RWPE2 (cell line): ENCODE measurements around the gene RABGAP1L.
A peak's percentile ranks its signal among the peaks of the same experiment; 100 is the strongest.

ENCODE experiments used
- ATAC-seq: fragments of 200-7000 bp; cut with Tn5 transposase; 3 replicates; pipeline ENCODE4 v1.9.1; 2021; ENCODE audit warnings: low read depth
- DNase-seq: peaks from one replicate; pipeline ENCODE4 v3.0.0-alpha.2; 2020; ENCODE audit warnings: low spot score
- H3K27ac ChIP-seq: fragments of 450-650 bp; 2 replicates; pipeline ENCODE4 v1.5.1; 2017; ENCODE audit warnings: mild to moderate bottlenecking; ENCODE audit not compliant: poor library complexity, severe bottlenecking
- H3K27me3 ChIP-seq: fragments of 250-450 bp; sonication (Bioruptor Pico); 2 replicates; pipeline ENCODE4 v1.5.1; 2021; ENCODE audit warnings: mild to moderate bottlenecking, moderate library complexity; ENCODE audit not compliant: insufficient read depth, poor library complexity, severe bottlenecking
- H3K36me3 ChIP-seq: fragments of 250-450 bp; sonication (Bioruptor Pico); 2 replicates; pipeline ENCODE4 v1.5.1; 2020; ENCODE audit warnings: low read depth, mild to moderate bottlenecking, moderate library complexity
- H3K4me1 ChIP-seq: fragments of 250-450 bp; sonication (Bioruptor Pico); 2 replicates; pipeline ENCODE4 v1.5.1; 2021; ENCODE audit warnings: mild to moderate bottlenecking, moderate library complexity; ENCODE audit not compliant: insufficient read depth, poor library complexity, severe bottlenecking
- H3K4me3 ChIP-seq: fragments of 250-450 bp; sonication (Bioruptor Pico); 2 replicates; pipeline ENCODE4 v1.5.1; 2021; ENCODE audit warnings: mild to moderate bottlenecking, moderate library complexity; ENCODE audit not compliant: severe bottlenecking
- H3K9me3 ChIP-seq: fragments of 250-450 bp; sonication (Bioruptor Pico); 2 replicates; pipeline ENCODE4 v1.5.1; 2021; ENCODE audit warnings: mild to moderate bottlenecking, moderate library complexity; ENCODE audit not compliant: severe bottlenecking
- CTCF ChIP-seq: fragments of 450-650 bp; IDR thresholded peaks from one replicate; pipeline ENCODE4 v1.5.1; 2017; ENCODE audit warnings: mild to moderate bottlenecking, moderate library complexity; ENCODE audit not compliant: poor library complexity, severe bottlenecking

The RABGAP1L gene

GRCh38 chr1:174768949-174769348 lies 609.6 kb downstream of the RABGAP1L start:
- DNase-seq: no peak
- ATAC-seq: no peak
- no peak overlapping the region for H3K4me3 ChIP-seq
- no peaks in the 10 kb centered on the region for H3K4me1 ChIP-seq
- H3K9me3 ChIP-seq: no peaks in the 10 kb centered on the region
- no peak for TF ChIP-seq CTCF
- no peaks in the 10 kb centered on the region for H3K36me3 ChIP-seq
- no peak overlapping the region for H3K27ac ChIP-seq
- H3K27me3 ChIP-seq: no peaks in the 10 kb centered on the region

- no peak for DNase-seq
- H3K27me3 ChIP-seq: no peaks in the 10 kb centered on the region
- TF ChIP-seq CTCF: peak; percentile 90
- H3K27ac ChIP-seq: no peak overlapping the region
- no peaks in the 10 kb centered on the region for H3K4me1 ChIP-seq
- H3K36me3 ChIP-seq: no peaks in the 10 kb centered on the region
- H3K9me3 ChIP-seq: no peaks in the 10 kb centered on the region
- no peak overlapping the region for H3K4me3 ChIP-seq
- ATAC-seq: no peak
These were observed 610.7 kb downstream of the RABGAP1L start for GRCh38 chr1:174769961-174770549.

- Histone ChIP-seq H3K9me3 (no peaks in the 10 kb centered on the region), H3K27me3 (no peaks in the 10 kb centered on the region), H3K36me3 (no peaks in the 10 kb centered on the region), H3K27ac (no peak overlapping the region), H3K4me3 (no peak overlapping the region), H3K4me1 (no peaks in the 10 kb centered on the region)
- DNase-seq (no peak), ATAC-seq (no peak)
- TF ChIP-seq CTCF: no peak
These were observed 616.3 kb downstream of the RABGAP1L start for GRCh38 chr1:174775621-174776020.

GRCh38 chr1:174777262-174777661 lies 617.9 kb downstream of the RABGAP1L start:
- DNase-seq (no peak), ATAC-seq (no peak)
- no peaks in the 10 kb centered on the region for H3K36me3 ChIP-seq
- H3K4me3 ChIP-seq: no peak overlapping the region
- no peaks in the 10 kb centered on the region for H3K4me1 ChIP-seq
- H3K27me3 ChIP-seq: no peaks in the 10 kb centered on the region
- H3K9me3 ChIP-seq: no peaks in the 10 kb centered on the region
- no peak for TF ChIP-seq CTCF
- H3K27ac ChIP-seq: no peak overlapping the region

- Histone ChIP-seq H3K4me3 (no peak overlapping the region), H3K9me3 (no peaks in the 10 kb centered on the region), H3K36me3 (no peaks in the 10 kb centered on the region), H3K4me1 (peaks cover 17% of the 10 kb centered on the region), H3K27me3 (no peaks in the 10 kb centered on the region), H3K27ac (no peak overlapping the region)
- DNase-seq (no peak), ATAC-seq (no peak)
- TF ChIP-seq CTCF: no peak
These were observed 626.2 kb downstream of the RABGAP1L start for GRCh38 chr1:174785510-174785909.
